ENCODE data around the gene CFAP65.
A peak's percentile ranks its signal among the peaks of the same experiment; 100 is the strongest.

The CFAP65 gene

GRCh38 chr2:218981390-218981880 is 59.9 kb downstream of the CFAP65 start:
- no peak overlapping the region for H3K4me3 ChIP-seq (ENCODE audit: low read depth, low read length)
- TF ChIP-seq, protein P1, sequence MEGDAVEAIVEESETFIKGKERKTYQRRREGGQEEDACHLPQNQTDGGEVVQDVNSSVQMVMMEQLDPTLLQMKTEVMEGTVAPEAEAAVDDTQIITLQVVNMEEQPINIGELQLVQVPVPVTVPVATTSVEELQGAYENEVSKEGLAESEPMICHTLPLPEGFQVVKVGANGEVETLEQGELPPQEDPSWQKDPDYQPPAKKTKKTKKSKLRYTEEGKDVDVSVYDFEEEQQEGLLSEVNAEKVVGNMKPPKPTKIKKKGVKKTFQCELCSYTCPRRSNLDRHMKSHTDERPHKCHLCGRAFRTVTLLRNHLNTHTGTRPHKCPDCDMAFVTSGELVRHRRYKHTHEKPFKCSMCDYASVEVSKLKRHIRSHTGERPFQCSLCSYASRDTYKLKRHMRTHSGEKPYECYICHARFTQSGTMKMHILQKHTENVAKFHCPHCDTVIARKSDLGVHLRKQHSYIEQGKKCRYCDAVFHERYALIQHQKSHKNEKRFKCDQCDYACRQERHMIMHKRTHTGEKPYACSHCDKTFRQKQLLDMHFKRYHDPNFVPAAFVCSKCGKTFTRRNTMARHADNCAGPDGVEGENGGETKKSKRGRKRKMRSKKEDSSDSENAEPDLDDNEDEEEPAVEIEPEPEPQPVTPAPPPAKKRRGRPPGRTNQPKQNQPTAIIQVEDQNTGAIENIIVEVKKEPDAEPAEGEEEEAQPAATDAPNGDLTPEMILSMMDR (IDR thresholded peaks at IDR 0.05; ENCODE audit: low read depth, low read length), result no peak

DNA sequence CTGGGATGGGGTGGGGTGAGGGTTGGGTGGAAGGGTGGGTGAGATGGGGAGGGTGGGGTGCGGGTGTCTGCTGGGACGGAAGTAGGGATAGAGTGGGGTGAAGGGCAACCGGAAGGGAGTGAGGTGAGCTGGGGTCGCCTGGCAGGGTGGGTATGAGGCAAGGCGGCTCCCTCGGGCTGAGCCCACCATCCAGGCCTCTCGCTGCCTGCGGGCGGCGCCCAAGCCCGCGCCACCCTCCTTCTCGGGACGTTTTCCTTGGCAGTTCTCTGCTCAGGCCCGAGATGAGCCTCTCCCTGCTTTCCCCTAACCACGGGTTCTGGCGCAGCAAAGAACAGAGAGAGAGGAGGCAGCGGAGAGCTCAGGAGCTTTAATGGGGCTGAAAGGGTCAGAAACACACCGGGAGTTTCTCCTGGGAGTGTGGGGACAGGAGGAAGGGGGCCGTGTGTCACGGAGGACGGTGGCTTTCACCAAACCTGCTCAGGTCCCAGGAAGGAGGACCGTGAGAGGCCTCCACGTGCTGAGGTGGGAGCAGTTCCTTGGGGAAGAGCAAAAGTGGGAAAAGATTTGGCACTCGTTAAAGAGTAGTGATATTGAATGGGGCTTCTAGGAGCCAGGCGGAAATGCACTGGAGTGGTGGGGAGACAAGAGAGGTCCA is 60.5 kb downstream of the CFAP65 start:
- TF ChIP-seq, protein P1 (IDR thresholded peaks at IDR 0.05; ENCODE audit: low read depth, low read length), result no peak
- no peak overlapping the region for H3K4me3 ChIP-seq (ENCODE audit: low read depth, low read length)

DNA sequence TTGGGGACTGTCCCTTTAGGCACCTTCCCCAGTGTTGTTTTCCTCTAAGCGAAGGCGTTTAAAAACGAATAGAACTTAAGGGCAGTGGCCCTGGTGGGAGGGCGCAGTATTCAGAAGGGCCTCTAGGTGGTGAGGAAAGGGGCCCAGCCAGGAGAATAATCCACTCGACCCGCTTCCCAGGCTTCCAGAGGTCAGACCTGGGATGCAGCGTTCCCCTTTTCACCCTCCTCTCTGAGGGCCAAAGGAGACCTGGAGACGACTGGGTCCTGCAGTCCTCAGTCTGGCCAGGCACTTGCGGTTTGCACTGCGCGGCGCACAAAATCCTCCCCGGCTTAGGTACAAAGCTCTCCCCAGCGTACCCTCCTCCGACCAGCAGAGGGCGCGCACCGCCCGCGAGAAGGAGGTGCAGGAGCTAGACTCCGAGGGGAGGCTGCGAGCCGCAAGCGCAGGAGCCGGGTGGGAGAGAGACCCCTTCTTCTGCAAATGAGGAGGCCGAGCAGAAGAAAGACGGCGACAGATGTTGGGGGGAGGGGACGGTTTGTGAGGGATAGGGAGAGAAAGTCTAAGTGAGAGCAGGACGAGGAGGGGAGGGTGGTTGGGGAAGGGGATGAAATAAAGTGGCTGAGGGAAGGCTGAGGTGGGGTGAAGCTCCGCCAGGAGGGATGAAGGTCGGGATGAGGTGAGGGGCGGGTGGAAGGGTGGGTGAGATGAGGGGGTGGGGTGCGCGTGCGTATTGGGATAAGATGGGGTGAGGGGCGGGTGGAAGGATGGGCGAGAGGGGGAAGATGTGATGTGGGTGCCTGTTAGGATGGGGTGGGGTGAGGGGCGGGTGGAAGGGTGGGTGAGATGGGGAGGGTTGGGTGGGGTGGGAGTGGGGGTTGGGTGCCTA is 61.2 kb downstream of the CFAP65 start:
- peak overlapping the region; percentile 38 for H3K4me3 ChIP-seq (ENCODE audit: low read depth, low read length)
- TF ChIP-seq, protein P1 (IDR thresholded peaks at IDR 0.05; ENCODE audit: low read depth, low read length), result peak; percentile 81

DNA sequence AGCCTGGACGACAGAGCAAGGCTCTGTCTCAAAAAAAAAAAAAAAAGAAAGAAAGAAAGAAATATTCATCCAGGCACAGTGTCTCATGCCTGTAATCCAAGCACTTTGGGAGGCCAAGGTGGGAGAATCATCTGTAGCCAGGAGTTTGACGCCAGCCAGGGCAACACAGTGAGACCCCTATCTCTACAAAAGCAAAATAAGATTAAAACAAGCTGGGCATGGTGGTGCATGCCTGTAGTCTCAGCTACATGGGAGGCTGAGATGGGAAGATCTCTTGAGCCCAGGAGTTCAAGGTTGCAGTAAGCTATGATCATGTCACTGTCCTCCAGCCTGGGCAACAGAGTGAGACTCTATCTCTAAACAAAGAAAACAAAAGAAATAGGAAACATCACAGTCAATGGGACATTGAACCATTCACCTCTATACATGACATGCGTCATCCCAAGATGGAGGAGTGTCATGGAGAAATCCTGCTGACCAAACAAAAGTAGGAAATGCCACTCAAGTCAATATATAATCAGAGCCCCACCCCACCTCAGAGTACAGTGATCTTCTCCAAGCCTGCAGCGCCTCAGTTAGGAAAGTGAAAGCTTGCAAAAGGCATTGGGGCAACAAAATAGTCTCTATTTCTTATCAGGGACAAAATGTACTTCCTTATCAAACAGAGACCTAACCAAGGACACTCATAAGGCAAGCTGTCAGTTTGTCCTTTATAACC is 66.1 kb downstream of the CFAP65 start:
- no peak overlapping the region for H3K4me3 ChIP-seq (ENCODE audit: low read depth, low read length)
- TF ChIP-seq, protein P1 (IDR thresholded peaks at IDR 0.05; ENCODE audit: low read depth, low read length), result no peak

GRCh38 chr2:218970894-218971293 is 70.4 kb downstream of the CFAP65 start:
- H3K4me3 ChIP-seq (ENCODE audit: low read depth, low read length), result no peak overlapping the region
- TF ChIP-seq, protein P1 (IDR thresholded peaks at IDR 0.05; ENCODE audit: low read depth, low read length), result no peak

GRCh38 chr2:218964041-218964771 is 77.1 kb downstream of the CFAP65 start:
- H3K4me3 ChIP-seq (ENCODE audit: low read depth, low read length), result no peak overlapping the region
- TF ChIP-seq, protein P1 (IDR thresholded peaks at IDR 0.05; ENCODE audit: low read depth, low read length), result no peak

All from WI38 (cell line).